Neural crest cell (in vitro differentiated cells): ENCODE measurements around the gene STN1. TPM values are rescaled to one million over a fixed set of nuclear protein-coding genes. Genes with fewer than 3 reads are reported as not detected.

Experiments
- DNase-seq: peaks from one replicate; pipeline ENCODE4 v3.0.0; 2021; ENCODE audit warnings: low read depth, mixed read lengths, low spot score
- H3K27ac Mint-ChIP-seq: one replicate; pipeline ENCODE4 v1.8.0; 2021; ENCODE audit warnings: mild to moderate bottlenecking, mixed read lengths; ENCODE audit not compliant: unreplicated experiment
- H3K27me3 Mint-ChIP-seq: 2 replicates; pipeline ENCODE4 v1.8.0; 2021; ENCODE audit warnings: low read depth, mild to moderate bottlenecking, mixed read lengths
- H3K36me3 Mint-ChIP-seq: 2 replicates; pipeline ENCODE4 v1.8.0; 2021; ENCODE audit warnings: low read depth, mild to moderate bottlenecking, mixed read lengths
- H3K4me1 Mint-ChIP-seq: 2 replicates; pipeline ENCODE4 v1.8.0; 2021; ENCODE audit warnings: mixed read lengths
- H3K4me3 Mint-ChIP-seq: one replicate; pipeline ENCODE4 v1.8.0; 2021; ENCODE audit warnings: mild to moderate bottlenecking, mixed read lengths
- H3K9me3 Mint-ChIP-seq: 2 replicates; pipeline ENCODE4 v1.8.0; 2021; ENCODE audit warnings: mixed read lengths
- CTCF ChIP-seq: fragments of 200-600 bp; sonication (generic); conservative IDR thresholded peaks from 2 replicates; pipeline ENCODE4 v1.5.0; 2021; ENCODE audit warnings: antibody characterized with exemption, mild to moderate bottlenecking
- total RNA-seq: library from RNA; stranded (reverse); gene quantifications from 2 replicates; pipeline ENCODE4 v1.2.1, GENCODE V29; 2021

The STN1 gene
- total RNA-seq, 1 donor from 2014 or later = 11.9 TPM

- no peak for DNase-seq
- TF ChIP-seq CTCF = no peak
- H3K4me3 Mint-ChIP-seq = no peak overlapping the region
- H3K27me3 Mint-ChIP-seq = no peaks in the 10 kb centered on the region
- H3K27ac Mint-ChIP-seq = no peak overlapping the region
- H3K4me1 Mint-ChIP-seq = no peaks in the 10 kb centered on the region
- no peaks in the 10 kb centered on the region for H3K36me3 Mint-ChIP-seq
- H3K9me3 Mint-ChIP-seq = no peaks in the 10 kb centered on the region
Observed at GRCh38 chr10:103930449-103930848, 12.5 kb upstream of the STN1 start.

GRCh38 chr10:103929381-103929921, 11.5 kb upstream of the STN1 start:
- Mint-ChIP-seq H3K4me1 (no peaks in the 10 kb centered on the region), H3K36me3 (no peaks in the 10 kb centered on the region), H3K9me3 (no peaks in the 10 kb centered on the region), H3K27ac (no peak overlapping the region), H3K4me3 (no peak overlapping the region), H3K27me3 (no peaks in the 10 kb centered on the region)
- DNase-seq = no peak
- TF ChIP-seq CTCF = no peak

GRCh38 chr10:103928784-103929183, 10.8 kb upstream of the STN1 start:
- Mint-ChIP-seq H3K27ac (no peak overlapping the region), H3K27me3 (no peaks in the 10 kb centered on the region), H3K36me3 (no peaks in the 10 kb centered on the region), H3K9me3 (no peaks in the 10 kb centered on the region), H3K4me3 (no peak overlapping the region), H3K4me1 (no peaks in the 10 kb centered on the region)
- no peak for TF ChIP-seq CTCF
- DNase-seq = no peak

- TF ChIP-seq CTCF = no peak
- DNase-seq = no peak
- H3K36me3 Mint-ChIP-seq = no peaks in the 10 kb centered on the region
- no peaks in the 10 kb centered on the region for H3K4me1 Mint-ChIP-seq
- no peak overlapping the region for H3K4me3 Mint-ChIP-seq
- no peak overlapping the region for H3K27ac Mint-ChIP-seq
- no peaks in the 10 kb centered on the region for H3K27me3 Mint-ChIP-seq
- H3K9me3 Mint-ChIP-seq = no peaks in the 10 kb centered on the region
Observed at GRCh38 chr10:103926722-103927319, 8.8 kb upstream of the STN1 start.

GRCh38 chr10:103925591-103925990, 7.6 kb upstream of the STN1 start:
- no peaks in the 10 kb centered on the region for H3K36me3 Mint-ChIP-seq
- H3K9me3 Mint-ChIP-seq = no peaks in the 10 kb centered on the region
- H3K27ac Mint-ChIP-seq = no peak overlapping the region
- no peak for DNase-seq
- no peak overlapping the region for H3K4me3 Mint-ChIP-seq
- no peaks in the 10 kb centered on the region for H3K4me1 Mint-ChIP-seq
- no peak for TF ChIP-seq CTCF
- H3K27me3 Mint-ChIP-seq = no peaks in the 10 kb centered on the region
